Gastroesophageal sphincter (tissue), 4 donors: ENCODE results near the gene LIN37. TPM values are rescaled to one million over a fixed set of nuclear protein-coding genes. Genes with fewer than 3 reads are reported as not detected.

Experiments
- ATAC-seq: fragments of 150-250 bp; one replicate; pipeline ENCODE4 v1.9.1; 2016; ENCODE audit warnings: mild to moderate bottlenecking, moderate library complexity
- H3K27ac ChIP-seq, 4 donors: fragments of 200-600 bp; sonication (generic) in 3 of 4; 1 replicate in 3 of 4; 2 replicates in 1 of 4; pipeline ENCODE4 v1.5.1; 2016 to 2019
- H3K27me3 ChIP-seq: fragments of 200-600 bp; sonication (generic); one replicate; pipeline ENCODE4 v1.5.1; 2019
- H3K36me3 ChIP-seq, 2 donors: fragments of 200-600 bp; sonication (generic); one replicate each; pipeline ENCODE4 v1.5.1; 2019; ENCODE audit warnings: control low read depth in 1 of 2
- H3K4me1 ChIP-seq, 3 donors: fragments of 200-600 bp; sonication (generic); 1 replicate in 2 of 3; 2 replicates in 1 of 3; pipeline ENCODE4 v1.5.1; 2016 to 2019; ENCODE audit warnings: control low read depth in 2 of 3
- H3K4me3 ChIP-seq, 2 donors: fragments of 200-600 bp; sonication (generic); one replicate each; pipeline ENCODE4 v1.5.1; 2019; ENCODE audit warnings: mild to moderate bottlenecking in 1 of 2, moderate library complexity in 1 of 2
- H3K9me3 ChIP-seq, 3 donors: fragments of 200-600 bp; sonication (generic); one replicate each; pipeline ENCODE4 v1.5.1; 2017 to 2019; ENCODE audit warnings: control low read depth in 2 of 3
- EP300 ChIP-seq: sonication (generic); formaldehyde crosslinking; IDR thresholded peaks from one replicate; pipeline ENCODE4 v1.6.1; 2017; ENCODE audit warnings: antibody characterized with exemption, mild to moderate bottlenecking
- POLR2A ChIP-seq, 2 donors: fragments of 450-650 bp; IDR thresholded peaks; one replicate each; pipeline ENCODE4 v1.6.1; 2017; ENCODE audit warnings: antibody characterized with exemption in 2 of 2, mild to moderate bottlenecking in 2 of 2, moderate library complexity in 1 of 2
- POLR2AphosphoS5 ChIP-seq: sonication (generic); formaldehyde crosslinking; IDR thresholded peaks from one replicate; pipeline ENCODE4 v1.6.1; 2017; ENCODE audit warnings: antibody characterized with exemption
- WGBS, 2 donors: methylation state at CpG; one replicate each; pipeline ENCODE4 v1.1.5; 2018; ENCODE audit warnings: low coverage in 1 of 2; 5-methylcytosine and 5-hydroxymethylcytosine counted together
- total RNA-seq, 4 donors: library from RNA; depleted of rRNA; stranded (reverse); fragments of >200 nt; gene quantifications; one replicate each; pipeline ENCODE4 v1.1.0, GENCODE V29; 2016
- TF ChIP-seq, protein P1 (sequence below), 4 experiments: fragments of 200-600 bp in 2 of 4; fragments of 450-650 bp in 2 of 4; sonication (generic) in 1 of 4; IDR thresholded peaks; one replicate each; pipeline ENCODE4 v1.5.1; 2017 to 2019; ENCODE audit warnings: antibody characterized with exemption in 4 of 4, mild to moderate bottlenecking in 2 of 4, moderate library complexity in 2 of 4

The LIN37 gene
- total RNA-seq, 4 donors from 2014 or later = 14.4 to 29.4 (median 18.7) TPM

DNA sequence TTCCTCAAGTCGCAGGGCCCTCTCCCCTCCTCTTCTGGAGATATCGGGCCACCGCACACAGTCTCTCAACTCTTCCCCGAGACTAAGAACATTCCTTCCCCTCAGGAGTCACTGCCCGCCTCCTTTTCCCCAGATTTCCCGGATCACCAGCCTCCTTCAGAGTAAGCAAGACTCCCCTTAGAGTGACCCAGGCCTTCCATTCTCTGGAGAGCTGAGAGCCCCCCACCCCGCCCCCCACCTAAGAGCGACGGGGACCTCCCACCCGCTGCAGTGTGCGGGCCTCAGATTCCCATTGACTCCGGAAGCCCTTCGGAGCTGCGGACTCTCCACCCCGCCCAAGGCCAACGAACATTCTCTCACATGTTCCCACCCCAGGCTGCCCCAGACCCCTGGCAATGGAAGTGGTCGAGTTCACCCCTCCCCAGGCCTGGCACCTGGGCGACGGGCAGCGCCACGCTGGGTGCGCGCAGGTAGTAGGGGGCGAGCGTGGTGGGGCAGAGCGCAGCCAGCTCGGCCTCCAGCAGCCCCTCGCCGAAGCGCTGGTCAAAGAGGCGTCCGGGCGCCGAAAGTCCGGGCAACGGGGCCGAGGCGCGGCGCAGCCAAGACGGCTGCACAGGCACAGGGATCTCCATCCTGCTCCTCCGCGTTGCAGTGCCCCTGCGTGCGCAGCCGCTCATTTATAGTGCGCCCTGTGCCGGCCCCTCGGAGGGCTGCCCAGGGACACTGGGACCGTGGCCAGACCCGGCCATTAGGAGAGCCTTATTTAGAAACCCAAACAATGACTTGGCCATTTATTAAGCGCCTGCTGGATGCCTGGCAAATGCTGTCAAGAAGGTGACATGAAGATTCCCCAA, 8.2 kb downstream of the LIN37 start, which contains the start of gene HSPB6:
HSPB6 (minus strand) TSS at position 653 of the 854 bp plus-strand sequence; CDS start at position 632, 21 bp downstream.
- peaks cover 0 to 67% (median 31%) of the 10 kb centered on the region in 3 donors for H3K4me1 ChIP-seq
- peak within 1 kb of the TSS; percentile 93 to 99 (median 96) for H3K27ac ChIP-seq
- peak; percentile 13 for ATAC-seq
- TF ChIP-seq POLR2A (IDR thresholded peaks at IDR 0.05) = peak; percentile 91 to 98
- TF ChIP-seq EP300 = no peak
- TF ChIP-seq POLR2AphosphoS5 = peak; percentile 96
- TF ChIP-seq, protein P1, sequence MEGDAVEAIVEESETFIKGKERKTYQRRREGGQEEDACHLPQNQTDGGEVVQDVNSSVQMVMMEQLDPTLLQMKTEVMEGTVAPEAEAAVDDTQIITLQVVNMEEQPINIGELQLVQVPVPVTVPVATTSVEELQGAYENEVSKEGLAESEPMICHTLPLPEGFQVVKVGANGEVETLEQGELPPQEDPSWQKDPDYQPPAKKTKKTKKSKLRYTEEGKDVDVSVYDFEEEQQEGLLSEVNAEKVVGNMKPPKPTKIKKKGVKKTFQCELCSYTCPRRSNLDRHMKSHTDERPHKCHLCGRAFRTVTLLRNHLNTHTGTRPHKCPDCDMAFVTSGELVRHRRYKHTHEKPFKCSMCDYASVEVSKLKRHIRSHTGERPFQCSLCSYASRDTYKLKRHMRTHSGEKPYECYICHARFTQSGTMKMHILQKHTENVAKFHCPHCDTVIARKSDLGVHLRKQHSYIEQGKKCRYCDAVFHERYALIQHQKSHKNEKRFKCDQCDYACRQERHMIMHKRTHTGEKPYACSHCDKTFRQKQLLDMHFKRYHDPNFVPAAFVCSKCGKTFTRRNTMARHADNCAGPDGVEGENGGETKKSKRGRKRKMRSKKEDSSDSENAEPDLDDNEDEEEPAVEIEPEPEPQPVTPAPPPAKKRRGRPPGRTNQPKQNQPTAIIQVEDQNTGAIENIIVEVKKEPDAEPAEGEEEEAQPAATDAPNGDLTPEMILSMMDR (IDR thresholded peaks at IDR 0.05) = no peak
- H3K36me3 ChIP-seq = peaks cover 0 to 50% of the 10 kb centered on the region in 2 donors
- peak within 1 kb of the TSS; percentile 51 to 81 for H3K4me3 ChIP-seq
- H3K27me3 ChIP-seq = no peaks in the 10 kb centered on the region
- no peaks in the 10 kb centered on the region for H3K9me3 ChIP-seq
- WGBS, 2 donors = 5 to 13% methylated on average over 5 to 10 of the region's 52 CpGs

DNA sequence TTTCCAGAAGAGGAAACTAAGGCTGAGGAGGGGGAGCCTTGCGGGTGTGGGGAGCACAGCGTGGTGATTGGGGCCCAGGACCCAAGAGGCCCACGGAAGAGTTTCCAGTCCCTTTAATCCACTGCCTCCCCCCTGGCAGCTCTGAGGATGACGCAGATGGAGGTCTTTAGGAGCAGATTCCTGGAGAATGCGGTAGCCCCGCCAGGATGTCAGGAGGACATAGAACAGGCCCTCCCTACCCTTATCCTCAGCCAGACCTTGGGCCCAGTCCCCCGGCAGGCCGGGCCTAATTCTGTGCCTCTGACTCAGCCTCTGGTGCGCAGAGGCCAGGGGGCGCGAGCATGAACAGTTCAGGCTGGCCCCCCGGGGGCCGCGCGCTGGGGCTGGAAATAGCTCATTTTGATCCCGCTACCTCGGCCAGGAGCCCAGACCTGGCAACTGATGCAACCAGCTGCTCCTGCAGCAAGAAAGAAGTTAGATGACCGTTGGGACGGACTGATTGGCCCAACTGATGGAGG, 8.9 kb downstream of the LIN37 start:
- H3K36me3 ChIP-seq = peaks cover 0 to 51% of the 10 kb centered on the region in 2 donors
- H3K4me1 ChIP-seq = peaks cover 0 to 64% (median 31%) of the 10 kb centered on the region in 3 donors
- no CpG with 5 or more reads among the region's 19 CpGs for WGBS, 2 donors
- H3K9me3 ChIP-seq = no peaks in the 10 kb centered on the region
- ATAC-seq = peak; percentile 72
- H3K27ac ChIP-seq = peak overlapping the region; percentile 93 to 99 (median 96)
- H3K27me3 ChIP-seq = no peaks in the 10 kb centered on the region
- no peak for TF ChIP-seq POLR2A (IDR thresholded peaks at IDR 0.05)
- TF ChIP-seq, protein P1 (IDR thresholded peaks at IDR 0.05) = peak in 1 of 4 experiments; percentile 17
- peak; percentile 97 for TF ChIP-seq POLR2AphosphoS5
- peak overlapping the region; percentile 51 to 81 for H3K4me3 ChIP-seq

DNA sequence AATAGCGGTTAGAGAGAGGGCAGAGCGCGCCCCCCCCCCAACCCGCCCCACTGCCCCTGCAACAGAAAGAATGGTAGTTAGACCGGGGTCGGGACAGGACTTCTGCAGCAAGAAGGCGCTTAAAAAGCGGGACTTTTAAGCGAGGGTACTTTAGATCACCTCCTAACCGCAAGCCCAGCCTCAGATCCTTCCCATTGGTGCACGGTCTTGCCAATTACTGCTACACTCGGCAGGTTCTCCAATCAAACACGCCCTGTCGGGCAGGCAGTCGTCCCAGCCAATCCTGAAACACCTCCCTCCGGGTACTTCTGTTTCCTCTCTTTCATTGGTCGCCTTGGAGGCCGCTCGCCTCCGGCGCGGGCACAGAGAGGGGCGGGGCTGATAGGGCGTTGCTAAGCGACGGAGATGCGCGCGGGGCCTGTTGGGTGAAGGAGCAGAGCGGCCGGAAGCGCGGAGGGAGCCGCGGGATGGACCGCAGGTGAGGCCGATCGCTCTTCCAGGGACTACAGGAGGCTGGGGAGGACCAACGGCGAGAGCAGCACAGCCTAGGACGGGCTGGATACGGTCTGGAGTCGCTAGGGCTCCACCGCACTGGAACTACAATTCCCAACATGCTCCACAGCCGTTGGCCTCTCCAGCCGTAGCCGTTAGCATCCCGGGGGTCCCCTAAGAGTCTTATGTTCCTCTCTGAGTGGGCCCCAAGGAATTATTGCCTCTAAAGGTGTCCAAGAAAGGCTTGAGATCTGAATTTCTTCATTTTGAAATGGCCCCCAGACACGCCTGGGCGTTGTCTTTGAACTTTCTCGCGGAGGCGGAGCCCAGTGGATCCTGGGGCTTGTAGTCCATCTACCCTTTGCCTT, 9.6 kb downstream of the LIN37 start, which contains the start of gene PROSER3:
PROSER3 (plus strand) TSS at position 428 of the 860 bp plus-strand sequence; CDS start at position 468, 40 bp downstream.
- peaks cover 0 to 64% (median 31%) of the 10 kb centered on the region in 3 donors for H3K4me1 ChIP-seq

DNA sequence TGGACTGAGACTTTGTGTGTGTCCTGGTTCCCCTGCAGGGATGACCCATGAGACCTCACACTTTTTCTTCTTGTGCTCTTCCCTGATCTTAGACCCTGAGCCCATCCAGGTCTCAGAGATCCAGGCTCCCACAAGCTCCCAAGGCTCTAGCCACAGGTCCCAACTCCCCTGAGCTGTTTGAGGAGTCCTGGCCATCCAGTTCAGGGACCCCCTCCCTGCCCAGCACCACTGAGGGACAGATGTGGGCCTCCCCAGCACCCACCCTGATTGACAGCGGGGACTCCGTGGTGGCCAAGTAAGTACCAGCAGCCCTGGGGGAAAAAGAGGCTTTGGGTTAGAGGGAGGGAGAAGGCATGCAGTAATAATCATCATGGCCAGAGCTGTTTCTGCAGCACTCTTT, 11.3 kb downstream of the LIN37 start:
- no peaks in the 10 kb centered on the region for H3K9me3 ChIP-seq
- no peak overlapping the region for H3K4me3 ChIP-seq
- WGBS, 2 donors = 60% methylated on average over 1 of the region's 2 CpGs; no CpG with 5 or more reads in 1 of the 2 donors
- TF ChIP-seq POLR2AphosphoS5 (no peak), EP300 (no peak), POLR2A (IDR thresholded peaks at IDR 0.05) (no peak)
- TF ChIP-seq, protein P1 (IDR thresholded peaks at IDR 0.05) = no peak
- peaks cover 0 to 50% (median 28%) of the 10 kb centered on the region in 3 donors for H3K4me1 ChIP-seq
- no peak for ATAC-seq
- H3K27ac ChIP-seq = no peak overlapping the region
- no peaks in the 10 kb centered on the region for H3K27me3 ChIP-seq
- peaks cover 0 to 51% of the 10 kb centered on the region in 2 donors for H3K36me3 ChIP-seq

More for the DNA sequence above, 9.6 kb downstream of the LIN37 start, which contains the start of gene PROSER3:
- 0 to 2% methylated on average over 1 to 22 of the region's 53 CpGs for WGBS, 2 donors
- TF ChIP-seq POLR2A (IDR thresholded peaks at IDR 0.05) (peak; percentile 77 to 84), EP300 (no peak), POLR2AphosphoS5 (peak; percentile 86)
- TF ChIP-seq, protein P1 (IDR thresholded peaks at IDR 0.05) = peak in 1 of 4 experiments; percentile 11
- H3K36me3 ChIP-seq = peaks cover 0 to 51% of the 10 kb centered on the region in 2 donors
- no peaks in the 10 kb centered on the region for H3K9me3 ChIP-seq
- no peaks in the 10 kb centered on the region for H3K27me3 ChIP-seq
- peak within 1 kb of the TSS; percentile 93 to 99 (median 96) for H3K27ac ChIP-seq
- H3K4me3 ChIP-seq = peak within 1 kb of the TSS; percentile 51 to 81
- ATAC-seq = peak; percentile 89
